Measurements from ENCODE around the gene PIK3R2.

DNA sequence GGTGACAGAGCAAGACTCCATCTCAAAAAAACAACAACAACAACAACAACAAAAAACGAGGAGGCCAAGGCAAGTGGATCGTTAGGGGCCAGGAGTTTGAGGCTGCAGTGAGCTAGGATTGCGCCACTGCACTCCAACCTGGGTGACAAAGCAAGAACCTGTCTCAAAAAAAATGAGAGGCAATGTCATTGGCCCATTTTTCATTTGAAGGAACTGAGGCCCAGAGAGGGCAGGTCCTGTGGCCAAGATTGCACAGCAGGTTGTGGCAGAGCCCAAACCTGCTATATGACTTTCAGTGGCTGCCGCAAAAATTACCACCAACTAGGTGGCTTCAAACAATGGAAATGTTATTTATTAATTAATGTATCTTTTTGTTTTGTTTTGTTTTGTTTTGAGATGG, 5.5 kb downstream of the PIK3R2 start:
- TF ChIP-seq, protein P1, sequence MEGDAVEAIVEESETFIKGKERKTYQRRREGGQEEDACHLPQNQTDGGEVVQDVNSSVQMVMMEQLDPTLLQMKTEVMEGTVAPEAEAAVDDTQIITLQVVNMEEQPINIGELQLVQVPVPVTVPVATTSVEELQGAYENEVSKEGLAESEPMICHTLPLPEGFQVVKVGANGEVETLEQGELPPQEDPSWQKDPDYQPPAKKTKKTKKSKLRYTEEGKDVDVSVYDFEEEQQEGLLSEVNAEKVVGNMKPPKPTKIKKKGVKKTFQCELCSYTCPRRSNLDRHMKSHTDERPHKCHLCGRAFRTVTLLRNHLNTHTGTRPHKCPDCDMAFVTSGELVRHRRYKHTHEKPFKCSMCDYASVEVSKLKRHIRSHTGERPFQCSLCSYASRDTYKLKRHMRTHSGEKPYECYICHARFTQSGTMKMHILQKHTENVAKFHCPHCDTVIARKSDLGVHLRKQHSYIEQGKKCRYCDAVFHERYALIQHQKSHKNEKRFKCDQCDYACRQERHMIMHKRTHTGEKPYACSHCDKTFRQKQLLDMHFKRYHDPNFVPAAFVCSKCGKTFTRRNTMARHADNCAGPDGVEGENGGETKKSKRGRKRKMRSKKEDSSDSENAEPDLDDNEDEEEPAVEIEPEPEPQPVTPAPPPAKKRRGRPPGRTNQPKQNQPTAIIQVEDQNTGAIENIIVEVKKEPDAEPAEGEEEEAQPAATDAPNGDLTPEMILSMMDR (IDR thresholded peaks at IDR 0.05), result no peak
- no peak for TF ChIP-seq POLR2A (IDR thresholded peaks at IDR 0.05)
